Measurements from ENCODE around the gene LSG1.

The LSG1 gene

DNA sequence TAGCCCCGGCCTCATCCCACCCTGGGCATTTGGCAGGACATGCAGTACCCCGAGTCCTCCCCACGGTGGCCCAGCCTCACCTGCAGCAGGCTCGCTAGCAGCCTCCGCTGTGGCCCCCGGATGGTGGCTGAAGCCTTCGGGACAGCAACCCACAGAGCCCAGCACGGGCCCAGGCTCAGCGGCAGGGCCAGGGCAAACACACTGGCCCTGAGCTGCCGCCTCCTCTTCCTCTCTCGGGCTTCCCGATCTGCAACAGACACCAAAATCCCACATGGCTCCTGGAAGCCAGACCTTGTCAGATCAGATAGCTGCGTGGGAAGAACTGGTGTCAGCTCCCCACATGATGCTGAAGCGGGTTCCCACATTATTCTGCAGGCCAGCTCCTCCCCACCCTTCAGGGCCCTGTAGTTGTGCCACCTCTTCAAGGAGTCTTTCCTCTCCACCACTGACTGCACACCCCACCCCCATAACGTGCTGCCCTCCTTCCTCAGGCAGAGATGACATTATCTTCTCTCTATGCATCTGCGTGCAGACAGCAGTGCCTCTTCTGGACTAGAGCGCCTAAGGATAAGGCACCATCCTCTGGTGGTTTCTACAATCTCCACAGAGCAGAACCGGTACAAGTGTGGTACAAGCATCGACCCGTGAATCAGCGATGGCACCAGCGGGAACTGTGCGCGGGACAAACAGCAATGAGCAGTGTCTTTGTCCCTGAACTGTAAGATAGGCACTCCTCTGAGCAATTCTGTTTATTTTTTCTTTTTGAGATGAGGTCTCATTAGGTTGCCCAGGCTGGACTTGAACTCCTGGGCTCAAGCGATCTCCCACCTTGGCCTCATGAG, 48.3 kb downstream of the LSG1 start:
- Histone ChIP-seq H3K4me1 (ENCODE audit: insufficient read depth, low read length, poor library complexity, severe bottlenecking) (peaks cover 15% of the 10 kb centered on the region), H2AFZ (ENCODE audit: low read length) (no peak overlapping the region), H3K79me2 (ENCODE audit: insufficient read depth, low read length) (no peaks in the 10 kb centered on the region), H3K9me3 (ENCODE audit: insufficient read depth, low read depth, low read length) (no peaks in the 10 kb centered on the region), H3K4me3 (ENCODE audit: low read length, poor library complexity, severe bottlenecking) (no peak overlapping the region), H3K36me3 (ENCODE audit: insufficient read depth, low read length) (no peaks in the 10 kb centered on the region), H4K20me1 (ENCODE audit: insufficient read depth, low read length, poor library complexity, severe bottlenecking) (no peaks in the 10 kb centered on the region), H3K9me2 (replicated peaks; ENCODE audit: low read depth, low read length) (no peaks in the 10 kb centered on the region), H3F3A (ENCODE audit: low read depth) (no peaks in the 10 kb centered on the region), H3K4me2 (ENCODE audit: low read depth, low read length, poor library complexity, severe bottlenecking) (no peak overlapping the region), H3K27me3 (ENCODE audit: insufficient read depth, low read length, poor library complexity, severe bottlenecking) (no peaks in the 10 kb centered on the region), H3K9ac (ENCODE audit: low read depth, low read length, poor library complexity, severe bottlenecking) (no peak overlapping the region)
- TF ChIP-seq CTCF (conservative IDR thresholded peaks at IDR 0.05; ENCODE audit: low read length) (no peak), EZH2phosphoT487 (IDR thresholded peaks at IDR 0.05; ENCODE audit: borderline replicate concordance) (no peak)

GRCh38 chr3:194622621-194623340, 49.2 kb downstream of the LSG1 start:
- H3K9ac ChIP-seq (ENCODE audit: low read depth, low read length, poor library complexity, severe bottlenecking): no peak overlapping the region

GRCh38 chr3:194621947-194622346, 50.0 kb downstream of the LSG1 start:
- Histone ChIP-seq H3K4me2 (ENCODE audit: low read depth, low read length, poor library complexity, severe bottlenecking) (peak overlapping the region; percentile 22), H3K9me3 (ENCODE audit: insufficient read depth, low read depth, low read length) (no peaks in the 10 kb centered on the region), H3F3A (ENCODE audit: low read depth) (no peaks in the 10 kb centered on the region), H3K4me1 (ENCODE audit: insufficient read depth, low read length, poor library complexity, severe bottlenecking) (peaks cover 15% of the 10 kb centered on the region), H3K36me3 (ENCODE audit: insufficient read depth, low read length) (no peaks in the 10 kb centered on the region), H3K27me3 (ENCODE audit: insufficient read depth, low read length, poor library complexity, severe bottlenecking) (no peaks in the 10 kb centered on the region), H2AFZ (ENCODE audit: low read length) (no peak overlapping the region), H3K9ac (ENCODE audit: low read depth, low read length, poor library complexity, severe bottlenecking) (no peak overlapping the region), H3K9me2 (replicated peaks; ENCODE audit: low read depth, low read length) (no peaks in the 10 kb centered on the region), H3K4me3 (ENCODE audit: low read length, poor library complexity, severe bottlenecking) (no peak overlapping the region), H3K79me2 (ENCODE audit: insufficient read depth, low read length) (no peaks in the 10 kb centered on the region), H4K20me1 (ENCODE audit: insufficient read depth, low read length, poor library complexity, severe bottlenecking) (no peaks in the 10 kb centered on the region)
- TF ChIP-seq EZH2phosphoT487 (IDR thresholded peaks at IDR 0.05; ENCODE audit: borderline replicate concordance): no peak
- TF ChIP-seq CTCF (conservative IDR thresholded peaks at IDR 0.05; ENCODE audit: low read length): no peak

More at GRCh38 chr3:194622621-194623340, 49.2 kb downstream of the LSG1 start:
- Histone ChIP-seq H3K9me2 (replicated peaks; ENCODE audit: low read depth, low read length) (no peaks in the 10 kb centered on the region), H3K27me3 (ENCODE audit: insufficient read depth, low read length, poor library complexity, severe bottlenecking) (no peaks in the 10 kb centered on the region), H2AFZ (ENCODE audit: low read length) (no peak overlapping the region), H3K36me3 (ENCODE audit: insufficient read depth, low read length) (no peaks in the 10 kb centered on the region), H3K4me1 (ENCODE audit: insufficient read depth, low read length, poor library complexity, severe bottlenecking) (peaks cover 15% of the 10 kb centered on the region), H3F3A (ENCODE audit: low read depth) (no peaks in the 10 kb centered on the region), H3K79me2 (ENCODE audit: insufficient read depth, low read length) (no peaks in the 10 kb centered on the region), H3K4me2 (ENCODE audit: low read depth, low read length, poor library complexity, severe bottlenecking) (no peak overlapping the region), H4K20me1 (ENCODE audit: insufficient read depth, low read length, poor library complexity, severe bottlenecking) (no peaks in the 10 kb centered on the region), H3K4me3 (ENCODE audit: low read length, poor library complexity, severe bottlenecking) (no peak overlapping the region), H3K9me3 (ENCODE audit: insufficient read depth, low read depth, low read length) (no peaks in the 10 kb centered on the region)
- TF ChIP-seq EZH2phosphoT487 (IDR thresholded peaks at IDR 0.05; ENCODE audit: borderline replicate concordance) (no peak), CTCF (conservative IDR thresholded peaks at IDR 0.05; ENCODE audit: low read length) (no peak)

Data from Loucy (cell line).